AG09309 (cell line): ENCODE results near the gene SPR.

Experiments
- DNase-seq: peaks from one replicate; pipeline ENCODE4 v3.0.0-alpha.2; 2010; ENCODE audit warnings: low read depth
- H3K4me3 ChIP-seq: 2 replicates; pipeline ENCODE4 v1.5.1; 2011; ENCODE audit warnings: mild to moderate bottlenecking, low read depth, low read length, moderate library complexity; ENCODE audit not compliant: control insufficient read depth
- TF ChIP-seq, protein P1 (sequence below): IDR thresholded peaks from 2 replicates; pipeline ENCODE4 v1.5.1; 2011; ENCODE audit warnings: mild to moderate bottlenecking, low read depth, low read length, inconsistent platforms; ENCODE audit not compliant: insufficient read depth, control insufficient read depth; ENCODE audit errors: missing control alignments

The SPR gene

DNA sequence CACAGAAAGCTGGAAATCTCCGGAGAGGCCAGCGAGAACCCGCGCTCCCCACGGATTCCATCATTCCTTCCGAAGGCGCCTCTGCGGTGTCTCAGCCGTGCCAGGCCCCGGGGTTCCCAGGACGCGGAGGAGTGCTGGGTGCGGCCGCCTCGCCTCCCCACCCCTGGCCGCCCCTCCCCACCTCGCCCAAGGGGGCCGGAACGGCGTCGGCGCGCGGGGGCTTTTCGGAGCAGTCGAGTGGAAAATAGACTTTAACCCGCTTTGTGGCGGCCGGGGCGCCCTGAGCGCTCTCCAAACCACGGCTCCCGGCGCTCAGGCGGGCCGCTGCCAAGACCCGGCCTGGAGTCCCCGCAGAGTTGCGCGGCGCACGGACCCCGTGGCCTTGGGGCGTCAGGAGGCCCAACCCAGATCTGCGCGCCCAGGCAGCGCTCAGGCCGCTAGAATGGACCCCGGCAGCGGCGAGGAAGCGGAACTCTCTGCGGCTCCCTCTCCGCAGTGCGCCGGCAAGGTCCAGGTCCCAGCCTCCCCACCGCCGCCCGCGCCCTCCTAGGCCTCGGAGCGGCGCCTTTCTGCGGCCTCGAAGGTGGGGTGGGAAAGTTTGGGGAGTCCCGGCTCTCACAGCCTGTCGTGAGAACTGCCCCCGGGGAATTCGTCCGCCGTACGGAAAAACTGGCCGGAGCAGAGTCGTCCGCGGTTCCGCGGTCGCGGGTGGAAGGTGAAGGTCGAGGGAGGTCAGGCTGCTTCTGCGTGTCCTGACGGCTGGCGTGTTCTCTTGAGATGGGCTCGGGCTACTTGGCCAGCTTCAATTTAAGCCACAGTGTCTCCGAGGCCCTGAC is 28.9 kb downstream of the SPR start:
- DNase-seq: no peak
- no peak overlapping the region for H3K4me3 ChIP-seq
- TF ChIP-seq, protein P1, sequence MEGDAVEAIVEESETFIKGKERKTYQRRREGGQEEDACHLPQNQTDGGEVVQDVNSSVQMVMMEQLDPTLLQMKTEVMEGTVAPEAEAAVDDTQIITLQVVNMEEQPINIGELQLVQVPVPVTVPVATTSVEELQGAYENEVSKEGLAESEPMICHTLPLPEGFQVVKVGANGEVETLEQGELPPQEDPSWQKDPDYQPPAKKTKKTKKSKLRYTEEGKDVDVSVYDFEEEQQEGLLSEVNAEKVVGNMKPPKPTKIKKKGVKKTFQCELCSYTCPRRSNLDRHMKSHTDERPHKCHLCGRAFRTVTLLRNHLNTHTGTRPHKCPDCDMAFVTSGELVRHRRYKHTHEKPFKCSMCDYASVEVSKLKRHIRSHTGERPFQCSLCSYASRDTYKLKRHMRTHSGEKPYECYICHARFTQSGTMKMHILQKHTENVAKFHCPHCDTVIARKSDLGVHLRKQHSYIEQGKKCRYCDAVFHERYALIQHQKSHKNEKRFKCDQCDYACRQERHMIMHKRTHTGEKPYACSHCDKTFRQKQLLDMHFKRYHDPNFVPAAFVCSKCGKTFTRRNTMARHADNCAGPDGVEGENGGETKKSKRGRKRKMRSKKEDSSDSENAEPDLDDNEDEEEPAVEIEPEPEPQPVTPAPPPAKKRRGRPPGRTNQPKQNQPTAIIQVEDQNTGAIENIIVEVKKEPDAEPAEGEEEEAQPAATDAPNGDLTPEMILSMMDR: no peak

DNA sequence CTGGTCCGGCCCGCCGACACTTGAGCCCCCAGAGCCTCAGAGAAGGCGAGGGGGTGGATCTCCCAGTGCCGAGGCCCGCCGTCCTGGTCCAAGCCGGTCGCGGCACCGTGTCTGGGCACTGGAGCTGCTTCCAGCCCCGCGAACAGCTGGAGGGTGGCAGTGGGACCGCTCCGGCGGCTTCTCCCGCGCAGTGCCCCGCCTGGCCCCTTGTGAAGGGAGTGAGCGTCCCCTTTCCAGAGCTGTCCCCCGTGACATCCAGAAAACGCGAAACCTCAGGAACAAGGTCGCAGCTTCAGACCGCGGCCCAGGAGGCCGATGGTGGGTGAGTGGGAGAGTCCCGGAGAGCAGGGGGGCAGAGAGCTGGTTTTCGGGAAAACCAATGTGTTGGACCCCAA is 29.5 kb downstream of the SPR start:
- DNase-seq: no peak
- TF ChIP-seq, protein P1: no peak
- no peak overlapping the region for H3K4me3 ChIP-seq

- H3K4me3 ChIP-seq: no peak within 1 kb of the TSS
- no peak for DNase-seq
- TF ChIP-seq, protein P1: no peak
These were observed 30.1 kb downstream of the SPR start, which contains the start of gene EMX1 for GRCh38 chr2:72917138-72917876. EMX1 (plus strand) TSS chr2:72917519; CDS start chr2:72917853, 334 bp downstream.

GRCh38 chr2:72917877-72918553 is 30.8 kb downstream of the SPR start:
- TF ChIP-seq, protein P1: no peak
- DNase-seq: no peak
- no peak overlapping the region for H3K4me3 ChIP-seq

GRCh38 chr2:72919414-72920317 is 32.5 kb downstream of the SPR start:
- no peak overlapping the region for H3K4me3 ChIP-seq
- TF ChIP-seq, protein P1: no peak
- DNase-seq: no peak
